GM18951 (cell line): ENCODE results near the gene KRTAP20-2.

Experiments used
- POLR2A ChIP-seq: IDR thresholded peaks from 4 replicates; pipeline ENCODE4 v1.6.1; 2011; ENCODE audit warnings: mild to moderate bottlenecking; ENCODE audit not compliant: insufficient read length, insufficient read depth; ENCODE audit errors: extremely low read depth
- in situ Hi-C: fragments of 300-500 bp; cut with MboI; formaldehyde crosslinking; loops from one replicate; pipeline ENCODE4 v1.12.0; 2022; ENCODE audit warnings: low sequenced_read_pairs, mixed read lengths, inconsistent platforms; ENCODE audit not compliant: unreplicated experiment

The KRTAP20-2 gene

DNA sequence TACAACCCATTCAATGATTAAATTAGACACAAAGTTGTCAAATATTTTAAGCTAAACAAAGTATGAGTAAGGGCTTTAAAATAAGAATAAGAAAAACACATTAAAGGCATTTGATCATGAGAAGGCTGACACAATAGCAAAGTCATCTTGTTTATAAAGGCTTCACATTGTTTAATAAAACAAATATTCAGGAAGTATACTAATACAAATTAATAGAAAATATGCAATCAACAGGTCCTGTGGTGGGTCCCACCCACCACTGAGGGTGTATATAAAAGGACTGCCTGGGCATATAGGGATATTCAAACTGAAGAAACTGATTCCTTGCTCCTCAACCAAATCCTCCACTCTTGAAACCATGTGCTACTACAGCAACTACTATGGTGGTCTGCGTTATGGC is at the start of gene KRTAP20-2:
TSS of gene KRTAP20-2 (plus strand) at position 301 of the 400 bp plus-strand sequence. CDS start at position 359, 58 bp downstream.
- in situ Hi-C loops, result no loop called here
- no peak for TF ChIP-seq POLR2A

DNA sequence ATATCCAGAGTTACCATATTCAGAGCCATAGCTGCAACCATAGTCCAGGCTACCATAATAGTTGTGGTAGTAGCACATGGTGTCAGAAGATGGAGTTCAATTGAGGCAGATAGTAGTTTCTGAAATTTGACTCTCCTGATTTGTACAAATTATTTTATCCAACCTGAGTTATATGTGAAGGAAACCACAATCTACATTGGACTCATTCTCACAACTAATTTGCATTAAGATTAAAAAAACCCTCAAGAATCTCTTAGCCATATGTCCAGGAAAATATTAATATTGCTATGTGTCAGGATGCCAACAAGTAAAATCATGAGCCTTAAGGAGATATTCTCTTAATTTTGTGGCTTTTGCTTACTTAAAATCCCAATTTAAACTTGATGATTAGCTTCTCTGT is 44.7 kb upstream of the KRTAP20-2 start, which contains the start of gene KRTAP22-2:
TSS of gene KRTAP22-2 (minus strand) at position 101 of the 400 bp plus-strand sequence.
- in situ Hi-C loops, result no loop called here

DNA sequence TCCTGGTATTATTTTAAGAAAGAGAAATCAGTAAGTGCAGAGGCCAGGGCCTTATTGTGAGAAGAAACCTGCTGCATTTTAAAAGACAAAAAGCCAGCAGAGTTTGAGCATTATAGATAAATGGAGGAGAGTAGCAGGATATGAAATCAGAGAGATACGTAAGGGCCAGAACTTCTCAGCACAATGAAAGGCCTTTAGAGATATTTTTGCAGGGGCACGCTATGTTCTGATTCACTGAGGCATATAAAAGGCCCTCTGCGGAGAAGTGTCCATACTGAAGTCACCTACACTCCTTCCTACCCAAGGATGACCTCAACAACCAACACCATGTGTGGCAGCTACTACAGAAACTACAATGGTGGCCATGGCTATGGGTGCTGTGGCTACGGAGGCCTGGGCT is 42.9 kb upstream of the KRTAP20-2 start, which contains the start of gene KRTAP6-3:
TSS of gene KRTAP6-3 (plus strand) at position 301 of the 400 bp plus-strand sequence. CDS start at position 307, 6 bp downstream.
- in situ Hi-C loops, result no loop called here
- no peak for TF ChIP-seq POLR2A

More for the DNA sequence above, 44.7 kb upstream of the KRTAP20-2 start, which contains the start of gene KRTAP22-2:
- no peak for TF ChIP-seq POLR2A

DNA sequence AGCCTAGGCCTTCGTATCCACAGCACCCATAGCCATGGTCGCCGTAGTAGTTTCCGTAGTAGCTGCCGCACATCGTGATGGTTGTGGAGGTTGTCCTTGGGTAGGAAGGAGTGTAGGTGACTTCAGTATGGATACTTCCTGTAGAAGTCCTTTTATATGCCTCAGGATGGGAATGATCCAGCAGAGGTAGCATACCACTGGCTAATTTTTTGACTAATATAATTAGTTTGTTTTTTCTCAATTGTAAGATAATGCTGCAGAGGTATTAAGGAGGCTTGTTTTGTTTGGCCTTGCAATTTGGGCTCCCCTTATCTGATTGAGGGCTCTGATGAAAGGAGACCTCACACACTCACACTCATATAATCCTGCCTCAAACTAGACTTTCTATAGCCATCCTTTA is 36.2 kb upstream of the KRTAP20-2 start, which contains the start of gene KRTAP6-2:
TSS of gene KRTAP6-2 (minus strand) at position 101 of the 400 bp plus-strand sequence. CDS start at position 73, 28 bp downstream.
- no peak for TF ChIP-seq POLR2A
- in situ Hi-C loops, result no loop called here

DNA sequence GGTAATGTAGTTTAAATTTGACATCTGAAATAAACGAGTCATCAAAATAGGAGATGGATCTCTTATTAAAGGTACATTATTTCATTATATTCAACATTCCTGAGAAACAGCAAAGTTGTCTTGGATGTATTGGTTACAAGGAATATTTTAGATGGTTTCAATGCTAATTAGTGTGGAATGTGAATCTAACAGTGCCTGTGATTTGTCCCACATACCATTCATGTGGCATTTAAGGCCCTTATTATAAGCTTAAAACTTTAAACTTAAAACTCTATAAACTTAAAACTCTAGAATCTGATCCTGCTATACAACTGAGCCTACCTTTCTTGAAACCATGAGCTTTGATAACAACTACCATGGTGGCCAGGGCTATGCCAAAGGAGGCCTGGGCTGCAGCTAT is 34.2 kb upstream of the KRTAP20-2 start, which contains the start of gene KRTAP22-1:
TSS of gene KRTAP22-1 (plus strand) at position 301 of the 400 bp plus-strand sequence.
- no peak for TF ChIP-seq POLR2A
- in situ Hi-C loops, result no loop called here

DNA sequence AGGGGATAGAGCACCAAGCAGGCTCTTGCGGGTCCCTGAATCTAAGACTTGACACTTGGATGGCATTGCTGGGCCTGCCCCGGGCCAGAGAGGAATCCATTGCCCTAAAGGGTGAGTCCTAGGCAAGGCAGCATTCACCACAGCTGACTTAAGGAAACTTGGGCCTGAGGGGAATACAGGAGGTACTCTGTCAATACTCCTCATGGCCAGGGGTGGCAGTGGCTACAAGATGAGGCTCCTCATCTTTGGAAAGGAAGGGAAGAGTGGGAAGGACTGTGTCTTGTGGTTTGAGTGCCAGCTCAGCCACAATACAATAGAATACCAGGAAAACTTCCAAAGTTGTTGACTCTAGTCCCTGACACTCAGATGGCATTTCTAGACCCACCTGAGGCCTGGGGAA is 29.0 kb upstream of the KRTAP20-2 start:
- in situ Hi-C loops, result no loop called here
- no peak for TF ChIP-seq POLR2A

DNA sequence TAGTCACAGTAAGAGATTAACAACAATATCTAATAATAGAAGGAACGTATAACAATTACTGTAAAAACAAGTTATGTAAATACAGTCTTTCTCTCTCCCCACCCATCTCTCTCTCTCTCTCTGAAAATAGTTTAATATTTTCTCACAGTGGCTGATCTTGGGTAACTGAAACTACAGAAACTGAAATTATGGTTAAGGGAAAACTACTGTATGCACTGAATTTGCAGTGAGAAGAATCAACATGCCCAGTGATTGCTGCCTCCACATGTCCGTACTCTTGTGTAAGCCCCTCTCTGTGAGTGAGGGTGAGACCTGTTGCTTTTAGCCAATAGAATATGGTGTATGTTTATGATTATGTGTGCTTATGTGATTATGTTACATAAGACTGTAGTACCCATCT is 22.9 kb upstream of the KRTAP20-2 start:
- in situ Hi-C loops, result no loop called here
- TF ChIP-seq POLR2A, result no peak

DNA sequence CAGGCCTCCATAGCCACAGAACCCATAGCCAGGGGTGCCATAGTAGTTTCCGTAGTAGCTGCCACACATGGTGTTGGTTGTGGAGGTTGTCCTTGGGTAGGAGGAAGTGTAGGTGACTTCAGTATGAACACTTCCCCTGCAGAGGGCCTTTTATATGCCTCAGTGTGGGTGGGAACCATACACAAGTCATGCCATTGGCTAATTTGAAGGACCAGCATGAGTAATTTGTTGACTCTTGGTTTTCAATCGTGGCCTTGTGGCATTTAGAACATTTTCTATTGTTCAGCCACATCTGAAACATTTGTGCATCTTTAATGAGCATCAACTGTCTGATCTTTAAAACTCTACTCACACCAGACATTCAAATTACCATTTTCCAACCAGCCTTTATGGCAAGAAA is 21.2 kb upstream of the KRTAP20-2 start, which contains the start of gene KRTAP6-1:
TSS of gene KRTAP6-1 (minus strand) at position 95 of the 400 bp plus-strand sequence. CDS start at position 69, 26 bp downstream.
- TF ChIP-seq POLR2A, result no peak
- in situ Hi-C loops, result no loop called here

DNA sequence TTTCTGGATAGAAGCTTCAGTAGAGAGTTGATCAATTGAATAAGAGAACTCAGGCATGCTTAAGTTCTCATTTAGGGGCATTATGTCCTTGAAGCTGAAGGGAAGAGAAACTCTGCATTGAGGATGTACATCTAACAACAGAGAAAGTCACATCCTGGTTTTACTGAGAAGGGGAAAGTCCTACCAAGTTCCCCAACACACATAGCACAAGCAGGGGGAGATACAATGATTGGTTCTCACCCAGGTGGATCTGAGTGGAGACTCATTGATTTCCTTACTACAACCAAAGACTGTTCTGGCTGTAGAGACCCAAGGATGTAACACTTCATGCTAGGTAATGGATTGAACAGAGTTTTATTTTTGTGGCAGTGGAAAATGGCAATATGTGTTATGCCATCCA is 19.8 kb upstream of the KRTAP20-2 start:
- TF ChIP-seq POLR2A, result no peak
- in situ Hi-C loops, result no loop called here

DNA sequence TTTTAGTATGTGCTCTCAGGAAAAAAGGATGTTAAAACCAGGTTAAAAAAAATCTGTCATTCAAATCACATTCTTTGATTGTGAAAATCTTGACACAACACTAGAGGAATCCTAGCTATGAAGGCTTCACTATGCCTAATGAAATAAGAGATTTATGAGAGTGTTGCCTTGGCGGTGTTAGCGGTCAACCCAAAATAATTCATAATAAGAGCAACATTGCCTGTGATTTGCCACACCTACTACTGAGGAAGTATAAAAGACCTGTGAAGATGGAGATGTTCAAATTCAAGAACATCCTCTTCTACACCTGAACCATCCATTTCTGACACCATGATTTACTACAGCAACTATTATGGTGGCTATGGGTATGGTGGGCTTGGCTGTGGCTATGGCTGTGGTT is 18.9 kb upstream of the KRTAP20-2 start, which contains the start of gene KRTAP20-1:
TSS of gene KRTAP20-1 (plus strand) at position 301 of the 400 bp plus-strand sequence. CDS start at position 331, 30 bp downstream.
- in situ Hi-C loops, result no loop called here
- TF ChIP-seq POLR2A, result no peak

DNA sequence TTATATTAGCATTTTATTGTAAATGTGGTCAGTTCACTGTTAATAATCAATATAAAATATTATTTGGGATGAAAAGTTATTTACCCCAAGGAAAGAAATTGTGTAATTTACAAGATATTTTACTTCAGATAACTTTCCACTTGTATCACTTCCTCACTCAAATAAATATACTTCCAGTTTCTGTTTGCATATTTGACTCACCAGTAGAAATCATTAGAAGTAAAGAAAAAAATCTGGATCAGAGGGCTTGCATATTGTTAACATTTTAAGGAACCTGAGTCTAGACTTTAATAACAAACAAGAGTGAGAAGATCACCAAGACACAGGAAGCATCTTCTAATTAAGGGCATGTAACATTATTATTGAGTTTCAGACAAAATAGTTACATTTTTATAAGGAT is 14.9 kb upstream of the KRTAP20-2 start:
- no peak for TF ChIP-seq POLR2A
- in situ Hi-C loops, result no loop called here

DNA sequence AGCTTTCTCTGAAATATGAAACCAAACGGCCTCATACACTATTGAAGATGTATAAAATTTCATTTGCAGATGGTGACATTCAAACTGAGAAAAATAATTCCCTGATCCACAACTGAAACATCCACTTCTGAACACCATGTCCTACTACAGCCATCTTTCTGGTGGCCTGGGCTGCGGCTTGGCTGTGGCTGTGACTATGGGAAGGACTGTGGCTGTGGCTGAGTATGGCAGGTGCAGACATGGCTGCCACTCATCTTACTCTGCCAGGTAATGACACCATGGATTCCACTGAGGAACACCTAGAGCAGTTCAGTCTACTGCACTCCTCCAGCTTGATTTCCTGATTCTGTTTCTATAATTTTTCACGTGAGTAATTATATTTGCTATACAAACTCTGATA is 14.5 kb upstream of the KRTAP20-2 start, which contains the start of gene KRTAP20-4:
TSS of gene KRTAP20-4 (plus strand) at position 106 of the 400 bp plus-strand sequence.
- no peak for TF ChIP-seq POLR2A
- in situ Hi-C loops, result no loop called here

DNA sequence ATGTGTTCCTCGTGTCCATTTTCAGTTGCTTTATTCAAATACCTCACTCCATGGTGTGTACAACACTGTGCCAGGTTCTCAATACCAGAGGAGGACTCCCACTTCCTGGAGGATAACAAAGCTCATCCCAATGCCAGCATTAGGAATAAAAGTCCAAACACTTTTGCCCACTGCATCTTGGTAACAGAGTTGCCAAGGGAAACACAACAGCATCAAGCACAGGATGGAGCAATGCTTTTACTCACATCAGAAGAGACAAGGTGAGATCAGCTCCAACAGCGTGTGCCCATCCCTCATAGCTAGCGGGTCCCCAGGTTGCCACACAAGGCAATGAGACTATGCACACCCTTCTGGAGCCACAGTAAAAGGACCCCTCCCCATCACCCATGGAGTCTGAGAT is 11.6 kb upstream of the KRTAP20-2 start:
- in situ Hi-C loops, result no loop called here
- no peak for TF ChIP-seq POLR2A
